Measurements from ENCODE around the gene ZNF567.

Gene ZNF567

GRCh38 chr19:36687214-36688056, at the start of gene ZNF567:
Gene ZNF567, plus strand, starts transcription at chr19:36687612. Its CDS starts 7,256 bp downstream, at chr19:36694868.
- DNase-seq (ENCODE audit: low read depth), result peak; percentile 66
- peak within 1 kb of the TSS; percentile 100 for H3K4me3 ChIP-seq (ENCODE audit: control insufficient read depth, low read depth, low read length)
- TF ChIP-seq CTCF (IDR thresholded peaks at IDR 0.05; ENCODE audit: control insufficient read depth, insufficient read depth, low read depth, low read length, missing control alignments), result no peak

- TF ChIP-seq CTCF (IDR thresholded peaks at IDR 0.05; ENCODE audit: control insufficient read depth, insufficient read depth, low read depth, low read length, missing control alignments), result no peak
- no peak overlapping the region for H3K4me3 ChIP-seq (ENCODE audit: control insufficient read depth, low read depth, low read length)
- DNase-seq (ENCODE audit: low read depth), result no peak
These were observed 48.4 kb upstream of the ZNF567 start for GRCh38 chr19:36638862-36639510.

- no peak for TF ChIP-seq CTCF (IDR thresholded peaks at IDR 0.05; ENCODE audit: control insufficient read depth, insufficient read depth, low read depth, low read length, missing control alignments)
- H3K4me3 ChIP-seq (ENCODE audit: control insufficient read depth, low read depth, low read length), result no peak overlapping the region
- no peak for DNase-seq (ENCODE audit: low read depth)
These were observed 40.7 kb upstream of the ZNF567 start for GRCh38 chr19:36646746-36647145.

- no peak for TF ChIP-seq CTCF (IDR thresholded peaks at IDR 0.05; ENCODE audit: control insufficient read depth, insufficient read depth, low read depth, low read length, missing control alignments)
- DNase-seq (ENCODE audit: low read depth), result no peak
- no peak overlapping the region for H3K4me3 ChIP-seq (ENCODE audit: control insufficient read depth, low read depth, low read length)
These were observed 34.5 kb upstream of the ZNF567 start for GRCh38 chr19:36652958-36653357.

GRCh38 chr19:36665832-36666231, 21.6 kb upstream of the ZNF567 start:
- TF ChIP-seq CTCF (IDR thresholded peaks at IDR 0.05; ENCODE audit: control insufficient read depth, insufficient read depth, low read depth, low read length, missing control alignments), result no peak
- no peak for DNase-seq (ENCODE audit: low read depth)
- H3K4me3 ChIP-seq (ENCODE audit: control insufficient read depth, low read depth, low read length), result peak overlapping the region; percentile 65

- TF ChIP-seq CTCF (IDR thresholded peaks at IDR 0.05; ENCODE audit: control insufficient read depth, insufficient read depth, low read depth, low read length, missing control alignments), result no peak
- DNase-seq (ENCODE audit: low read depth), result no peak
- H3K4me3 ChIP-seq (ENCODE audit: control insufficient read depth, low read depth, low read length), result no peak overlapping the region
These were observed 18.8 kb upstream of the ZNF567 start for GRCh38 chr19:36668646-36669045.
